NT2/D1 (cell line): ENCODE data around the gene CYP1A2.
"Not testable (repeated sequence)": the region's sequence is repeated elsewhere in the genome, so short reads cannot be mapped to it uniquely, and the experiment has no call there.

ENCODE experiments used
- SUZ12 ChIP-seq: IDR thresholded peaks from 2 replicates; pipeline ENCODE4 v1.6.1; 2011; ENCODE audit not compliant: insufficient read length, insufficient read depth; ENCODE audit errors: extremely low read depth
- ZNF274 ChIP-seq: IDR thresholded peaks from 2 replicates; pipeline ENCODE4 v1.6.1; 2011; ENCODE audit warnings: mild to moderate bottlenecking, low read depth, low read length

GRCh38 chr15:74738239-74738638 is 10.4 kb upstream of the CYP1A2 start:
- not testable (repeated sequence) for TF ChIP-seq SUZ12, ZNF274
